Colonic mucosa (tissue), 4 donors: ENCODE data around the gene SHISA3. TPM values are rescaled to one million over a fixed set of nuclear protein-coding genes. Genes with fewer than 3 reads are reported as not detected.

Experiments
- DNase-seq: peaks from one replicate; pipeline ENCODE4 v3.0.0-alpha.2; 2020
- H3K27ac ChIP-seq: fragments of 200-600 bp; one replicate; pipeline ENCODE4 v1.8.0; 2021
- H3K27me3 ChIP-seq: fragments of 200-600 bp; one replicate; pipeline ENCODE4 v1.8.0; 2021
- H3K36me3 ChIP-seq: fragments of 200-600 bp; one replicate; pipeline ENCODE4 v1.8.0; 2021
- H3K4me1 ChIP-seq: fragments of 200-600 bp; one replicate; pipeline ENCODE4 v1.8.0; 2021; ENCODE audit warnings: mild to moderate bottlenecking
- H3K4me3 ChIP-seq: fragments of 200-600 bp; one replicate; pipeline ENCODE4 v1.8.0; 2021
- H3K9ac ChIP-seq, 2 donors: one replicate each; pipeline ENCODE4 v1.7.0; 2013; ENCODE audit warnings: control low read depth in 2 of 2, low read depth in 2 of 2, low read length in 2 of 2
- H3K9me3 ChIP-seq: fragments of 200-600 bp; one replicate; pipeline ENCODE4 v1.8.0; 2021
- CTCF ChIP-seq: fragments of 200-600 bp; IDR thresholded peaks from one replicate; pipeline ENCODE4 v1.8.0; 2022; ENCODE audit warnings: antibody characterized with exemption, mild to moderate bottlenecking
- intact Hi-C: fragments of 100-400 bp; cut with DNase I; formaldehyde crosslinking; loops from one replicate; pipeline ENCODE4 v1.14.1; 2022
- total RNA-seq, 2 donors: library from RNA; stranded (reverse); fragmentation: NEBNext Ultra II Directional in 1 of 2; extraction: Animal tissue kit (Norgen Biotek cat#: 25700) in 1 of 2; gene quantifications; one replicate each; pipeline ENCODE4 v1.2.1, GENCODE V29; 2021
- donor health status: healthy.
- donor health status: DM: no; HTN: no; CAD: no.
- donor health status: DM: no; HTN: no; CAD: no.

Gene SHISA3
- total RNA-seq, 2 donors from 2014 or later: 0.86 to 1.1 TPM

- DNase-seq: no peak
- intact Hi-C loops: no loop called here
- Histone ChIP-seq H3K4me1 (no peaks in the 10 kb centered on the region), H3K36me3 (no peaks in the 10 kb centered on the region), H3K27ac (no peak overlapping the region), H3K4me3 (no peak overlapping the region), H3K27me3 (peaks cover 3% of the 10 kb centered on the region), H3K9ac (no peak overlapping the region), H3K9me3 (no peaks in the 10 kb centered on the region)
- TF ChIP-seq CTCF: no peak
These were observed 40.0 kb upstream of the SHISA3 start for GRCh38 chr4:42357325-42357724.

GRCh38 chr4:42359711-42360110 is 37.6 kb upstream of the SHISA3 start:
- Histone ChIP-seq H3K27me3 (no peaks in the 10 kb centered on the region), H3K9ac (no peak overlapping the region), H3K36me3 (no peaks in the 10 kb centered on the region), H3K4me3 (no peak overlapping the region), H3K9me3 (no peaks in the 10 kb centered on the region), H3K27ac (no peak overlapping the region), H3K4me1 (no peaks in the 10 kb centered on the region)
- TF ChIP-seq CTCF: no peak
- no peak for DNase-seq
- intact Hi-C loops: no loop called here

- no peak for DNase-seq
- Histone ChIP-seq H3K4me1 (no peaks in the 10 kb centered on the region), H3K9ac (no peak overlapping the region), H3K9me3 (no peaks in the 10 kb centered on the region), H3K27ac (no peak overlapping the region), H3K36me3 (no peaks in the 10 kb centered on the region), H3K4me3 (no peak overlapping the region), H3K27me3 (no peaks in the 10 kb centered on the region)
- TF ChIP-seq CTCF: no peak
- intact Hi-C loops: no loop called here
These were observed 37.0 kb upstream of the SHISA3 start for GRCh38 chr4:42360256-42360669.

GRCh38 chr4:42361456-42361855 is 35.8 kb upstream of the SHISA3 start:
- H3K4me3 ChIP-seq: no peak overlapping the region
- DNase-seq: no peak
- H3K4me1 ChIP-seq: no peaks in the 10 kb centered on the region
- H3K9me3 ChIP-seq: no peaks in the 10 kb centered on the region
- no peaks in the 10 kb centered on the region for H3K27me3 ChIP-seq
- H3K36me3 ChIP-seq: no peaks in the 10 kb centered on the region
- no peak overlapping the region for H3K27ac ChIP-seq
- intact Hi-C loops: no loop called here
- TF ChIP-seq CTCF: no peak
- no peak overlapping the region for H3K9ac ChIP-seq

GRCh38 chr4:42362591-42362990 is 34.7 kb upstream of the SHISA3 start:
- no peak overlapping the region for H3K27ac ChIP-seq
- no peaks in the 10 kb centered on the region for H3K27me3 ChIP-seq
- H3K4me1 ChIP-seq: no peaks in the 10 kb centered on the region
- no peak overlapping the region for H3K9ac ChIP-seq
- intact Hi-C loops: no loop called here
- H3K4me3 ChIP-seq: no peak overlapping the region
- H3K36me3 ChIP-seq: no peaks in the 10 kb centered on the region
- TF ChIP-seq CTCF: no peak
- no peak for DNase-seq
- no peaks in the 10 kb centered on the region for H3K9me3 ChIP-seq

GRCh38 chr4:42363614-42364013 is 33.7 kb upstream of the SHISA3 start:
- Histone ChIP-seq H3K4me1 (no peaks in the 10 kb centered on the region), H3K4me3 (no peak overlapping the region), H3K27me3 (no peaks in the 10 kb centered on the region), H3K9me3 (no peaks in the 10 kb centered on the region), H3K36me3 (no peaks in the 10 kb centered on the region), H3K9ac (no peak overlapping the region), H3K27ac (no peak overlapping the region)
- intact Hi-C loops: no loop called here
- DNase-seq: no peak
- no peak for TF ChIP-seq CTCF
